Stimulated activated CD4-positive, alpha-beta T cell treated with anti-CD3 and anti-CD28 coated beads, TNF-alpha, amount 100 ng/mL, for 24 hours (primary cell): ENCODE data around the gene ANO7.

Experiments used
- DNase-seq, 3 experiments: peaks; one replicate each; pipeline ENCODE4 v3.0.0-alpha.2; 2020; ENCODE audit warnings: low read depth in 3 of 3

The ANO7 gene

GRCh38 chr2:241156971-241157441, 31.5 kb upstream of the ANO7 start:
- DNase-seq, result no peak

GRCh38 chr2:241157841-241158545, 30.5 kb upstream of the ANO7 start:
- no peak for DNase-seq

DNA sequence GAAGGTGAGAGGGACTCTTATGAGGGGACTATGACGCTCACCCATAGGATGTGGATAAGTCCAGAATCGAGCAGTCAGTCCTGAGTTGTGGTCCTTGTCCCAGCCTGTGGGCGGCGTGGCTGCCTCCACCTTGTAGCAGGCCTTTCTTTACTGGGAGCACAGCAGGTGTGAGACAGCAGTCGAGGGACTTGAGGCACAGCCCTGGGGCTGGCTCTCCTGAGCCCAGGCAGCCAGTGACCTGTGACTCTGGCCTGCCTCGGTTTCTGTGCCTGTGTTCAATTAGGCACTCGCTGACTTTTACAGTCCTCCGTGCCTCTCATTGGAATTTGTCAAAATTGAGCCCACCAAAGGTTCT, 30.0 kb upstream of the ANO7 start:
- DNase-seq, result no peak

- no peak for DNase-seq
Measured at GRCh38 chr2:241159116-241159515, 29.4 kb upstream of the ANO7 start.

- DNase-seq, result no peak
Measured at GRCh38 chr2:241160318-241160717, 28.2 kb upstream of the ANO7 start.

DNA sequence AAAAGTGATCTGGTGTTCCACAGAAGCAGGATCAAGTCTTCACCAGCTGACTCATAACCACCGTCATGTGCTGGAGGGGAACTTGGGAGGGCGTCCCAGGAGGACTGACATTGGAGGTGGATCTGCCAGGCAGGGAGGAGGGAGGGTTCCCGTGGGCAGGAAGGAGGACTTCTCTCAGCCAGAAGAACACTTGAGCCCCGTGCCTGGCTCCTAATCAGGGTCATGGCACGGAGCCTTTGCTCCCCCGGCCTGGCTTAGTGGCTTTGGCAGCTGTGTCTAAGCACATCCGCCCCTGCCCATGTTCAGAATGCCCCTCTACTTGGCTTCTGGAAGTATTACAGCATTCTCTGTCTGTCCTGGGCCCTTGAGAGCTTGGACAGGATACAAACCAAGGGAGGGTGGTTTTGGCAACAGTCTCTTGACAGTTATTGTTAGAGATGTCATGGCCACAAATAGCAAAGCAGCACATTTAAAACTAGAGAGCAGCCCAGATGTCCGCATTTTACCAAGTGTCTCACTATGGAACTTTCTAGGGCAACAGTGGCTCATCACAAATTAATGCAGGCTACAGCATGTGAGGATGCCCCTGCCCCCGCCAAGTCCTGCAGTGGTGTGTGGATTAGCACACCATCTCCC, 26.7 kb upstream of the ANO7 start:
- no peak for DNase-seq

GRCh38 chr2:241163601-241164118, 24.8 kb upstream of the ANO7 start:
- no peak for DNase-seq

GRCh38 chr2:241168366-241168765, 20.1 kb upstream of the ANO7 start:
- no peak for DNase-seq

- DNase-seq, result no peak
Measured at GRCh38 chr2:241173557-241173956, 14.9 kb upstream of the ANO7 start.

DNA sequence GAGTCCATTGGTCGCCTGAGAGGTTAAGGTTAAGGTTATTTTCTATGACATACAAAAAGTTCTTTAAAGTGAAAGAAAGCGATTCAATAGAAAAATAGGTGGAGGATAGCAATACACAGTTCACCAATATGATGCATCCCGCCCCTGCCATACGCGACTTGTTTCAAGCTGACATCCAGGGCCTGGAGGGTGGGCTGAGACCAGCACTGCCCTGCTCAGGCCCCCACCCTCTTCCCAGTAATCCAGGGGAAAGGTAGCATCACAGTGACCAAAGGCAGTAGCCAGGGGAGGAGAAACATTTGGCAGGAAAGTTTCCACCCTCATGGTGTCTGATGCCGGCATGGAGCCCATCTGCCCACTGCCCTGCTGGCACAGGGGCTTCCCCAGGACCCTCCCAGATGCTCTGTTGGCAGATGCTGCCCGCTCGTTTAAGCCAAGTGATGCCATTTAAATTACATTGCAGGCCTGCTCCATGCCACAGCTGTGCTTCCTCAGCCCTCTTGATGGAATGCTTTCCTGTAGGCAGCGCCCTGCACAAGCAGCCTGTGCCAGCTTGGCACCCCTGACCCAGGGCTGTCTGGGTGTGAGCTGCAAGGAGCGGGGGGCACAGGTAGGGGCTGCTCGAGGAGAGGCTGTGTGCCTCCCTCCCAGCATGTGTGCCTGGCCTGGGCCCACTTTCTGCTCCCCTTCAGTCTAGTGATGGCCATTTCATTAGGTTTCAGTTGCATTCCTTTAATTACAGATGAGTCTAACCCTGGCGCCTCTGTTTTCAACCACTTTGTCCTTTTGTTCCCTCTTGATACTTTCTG, 10.7 kb upstream of the ANO7 start:
- no peak for DNase-seq

- no peak for DNase-seq
Measured at GRCh38 chr2:241178961-241179360, 9.5 kb upstream of the ANO7 start.

- DNase-seq, result peak in 2 of 3 experiments; percentile 5 to 26
Measured at GRCh38 chr2:241179899-241180298, 8.6 kb upstream of the ANO7 start.

- DNase-seq, result no peak
Measured at GRCh38 chr2:241180495-241180894, 8.0 kb upstream of the ANO7 start.

DNA sequence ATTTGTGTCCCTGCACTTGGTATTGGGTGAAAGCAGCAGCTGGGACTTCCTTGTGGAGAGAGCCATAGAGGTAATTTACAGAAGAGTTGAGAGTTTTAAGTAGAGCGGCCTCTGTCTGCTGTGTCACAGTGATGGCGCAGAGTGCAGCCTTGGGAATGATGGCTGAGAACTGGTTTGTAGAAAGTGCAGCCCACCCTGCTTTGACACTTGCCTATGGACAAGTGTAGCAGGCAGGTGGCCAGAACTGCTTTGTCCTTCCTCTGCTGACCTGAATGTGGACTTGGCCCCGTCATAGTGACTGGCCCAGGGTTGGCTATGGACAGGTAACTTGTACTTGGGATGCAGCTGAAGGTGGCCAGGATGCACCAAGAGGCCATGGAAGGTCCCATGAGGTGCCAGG, 6.4 kb upstream of the ANO7 start:
- DNase-seq, result no peak

DNA sequence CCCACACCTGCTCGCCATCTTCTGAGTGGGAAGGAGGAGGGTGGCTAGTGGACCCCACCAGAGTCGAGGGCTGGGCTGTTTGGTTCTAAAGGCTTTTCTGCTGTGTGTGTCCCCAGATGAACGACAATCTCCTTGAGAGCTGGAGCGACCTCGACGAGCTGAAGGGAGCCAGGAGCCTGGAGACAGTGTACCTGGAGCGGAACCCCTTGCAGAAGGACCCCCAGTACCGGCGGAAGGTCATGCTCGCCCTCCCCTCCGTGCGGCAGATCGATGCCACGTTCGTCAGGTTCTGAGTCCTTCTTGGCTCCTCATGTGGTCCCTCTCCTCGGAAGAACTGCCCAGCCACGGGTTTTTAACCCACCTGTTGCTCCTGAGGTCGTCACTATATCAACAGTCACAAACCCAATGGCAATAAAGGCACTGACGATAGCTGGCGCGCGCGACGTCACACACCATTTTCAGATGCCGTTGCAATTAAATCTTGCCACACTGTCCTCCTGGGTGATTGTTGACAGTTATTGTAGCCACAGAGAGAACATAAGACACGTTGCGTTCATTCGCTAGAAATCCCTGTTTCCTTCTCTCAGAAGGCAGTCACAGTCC, 5.8 kb upstream of the ANO7 start:
- no peak for DNase-seq

- DNase-seq, result no peak
Measured at GRCh38 chr2:241183221-241183620, 5.3 kb upstream of the ANO7 start.

- DNase-seq, result no peak
Measured at GRCh38 chr2:241184901-241185300, 3.6 kb upstream of the ANO7 start.

GRCh38 chr2:241185961-241186360, 2.5 kb upstream of the ANO7 start:
- no peak for DNase-seq

GRCh38 chr2:241187101-241187917, 1.2 kb upstream of the ANO7 start:
- DNase-seq, result no peak

GRCh38 chr2:241187918-241188234, 601 bp upstream of the ANO7 start:
- DNase-seq, result no peak

DNA sequence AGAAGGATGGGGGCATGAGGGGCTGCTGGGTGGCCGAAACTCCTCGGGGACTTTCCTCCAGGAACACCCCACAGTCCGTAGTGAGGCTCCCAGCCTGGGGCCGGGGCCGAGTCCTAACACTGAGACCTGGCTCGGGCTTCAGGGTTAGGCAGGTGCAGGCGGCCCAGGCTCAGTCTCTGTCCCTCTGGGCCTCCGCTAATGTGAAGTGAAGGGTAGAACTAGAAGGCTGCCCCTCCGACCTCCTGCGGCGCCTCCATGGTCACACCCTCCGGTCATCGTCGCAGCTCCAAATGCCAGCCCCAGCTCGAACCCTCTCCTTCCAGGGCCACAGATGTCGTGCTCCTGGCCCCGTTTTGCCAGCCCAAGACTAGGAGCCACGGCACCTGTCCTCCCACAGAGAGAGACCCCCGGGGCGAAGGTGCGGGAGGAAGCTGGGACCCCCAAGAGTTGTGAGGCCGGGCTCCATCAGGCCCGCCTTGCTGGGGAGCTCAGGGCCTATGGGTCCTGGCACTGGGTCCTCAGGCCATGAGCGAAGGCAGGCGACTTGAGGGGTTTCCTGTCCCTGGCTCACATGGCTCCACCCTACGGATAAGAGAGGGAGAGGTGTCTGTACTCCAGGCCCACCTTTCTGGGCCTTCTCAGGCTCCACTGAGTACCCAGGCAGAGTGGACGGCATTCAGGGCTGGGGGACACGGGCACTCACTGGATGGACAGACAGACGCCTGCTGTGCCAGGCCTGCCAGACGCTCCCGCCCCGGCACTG, 797 bp downstream of the ANO7 start:
- DNase-seq, result no peak
